ENCODE measurements around the gene SLC35A4. TPM values are rescaled to one million over a fixed set of nuclear protein-coding genes. Genes with fewer than 3 reads are reported as not detected.

Gene SLC35A4
- total RNA-seq, 6 donors from 2014 or later = 30.4 to 92.3 (median 56.7) TPM

GRCh38 chr5:140557136-140557805, 7.4 kb upstream of the SLC35A4 start, which contains the start of gene SRA1:
TSS of gene SRA1 (minus strand) at chr5:140557473. CDS start at chr5:140557452, 21 bp downstream.
- WGBS, 2 donors = 1% methylated on average over 13 to 41 of the region's 46 CpGs
- ATAC-seq (ENCODE audit: low FRiP score in 2 of 2) (peak; percentile 96 to 98), DNase-seq (peak; percentile 96 to 99)
- H3K27me3 ChIP-seq = no peaks in the 10 kb centered on the region
- peaks cover 0 to 22% (median 3%) of the 10 kb centered on the region in 4 donors for H3K36me3 ChIP-seq
- peak in 3 of 6 experiments; percentile 12 to 25 (median 18) for TF ChIP-seq CTCF (IDR thresholded peaks at IDR 0.05)
- TF ChIP-seq POLR2A (IDR thresholded peaks at IDR 0.05) = peak; percentile 68 to 96 (median 92)
- TF ChIP-seq EP300 (IDR thresholded peaks at IDR 0.05) = peak in 1 of 4 donors; percentile 75
- peak; percentile 99 for TF ChIP-seq POLR2AphosphoS5 (IDR thresholded peaks at IDR 0.05)
- no peaks in the 10 kb centered on the region for H3K9me3 ChIP-seq
- peaks cover 18 to 39% (median 31%) of the 10 kb centered on the region in 4 donors for H3K4me1 ChIP-seq
- H3K4me3 ChIP-seq = peak within 1 kb of the TSS; percentile 52 to 76 (median 65)
- peak within 1 kb of the TSS; percentile 91 to 95 (median 93) for H3K27ac ChIP-seq

GRCh38 chr5:140557965-140558364, 6.7 kb upstream of the SLC35A4 start:
- WGBS, 2 donors = 82 to 90% methylated on average over 3 of the region's 3 CpGs
- Histone ChIP-seq H3K4me3 (peak overlapping the region in 2 of 4 donors; percentile 66 to 76), H3K27ac (peak overlapping the region; percentile 91 to 95 (median 93)), H3K36me3 (peaks cover 0 to 19% (median 1%) of the 10 kb centered on the region in 4 donors), H3K9me3 (no peaks in the 10 kb centered on the region), H3K27me3 (no peaks in the 10 kb centered on the region), H3K4me1 (peaks cover 22 to 45% (median 35%) of the 10 kb centered on the region in 4 donors)
- TF ChIP-seq POLR2AphosphoS5 (IDR thresholded peaks at IDR 0.05) = no peak
- no peak for TF ChIP-seq POLR2A (IDR thresholded peaks at IDR 0.05)
- TF ChIP-seq EP300 (IDR thresholded peaks at IDR 0.05) = no peak
- no peak for TF ChIP-seq CTCF (IDR thresholded peaks at IDR 0.05)
- no peak for ATAC-seq (ENCODE audit: low FRiP score in 2 of 2)
- no peak for DNase-seq

- Histone ChIP-seq H3K4me3 (no peak overlapping the region), H3K4me1 (peaks cover 28 to 46% (median 39%) of the 10 kb centered on the region in 4 donors), H3K27me3 (no peaks in the 10 kb centered on the region), H3K36me3 (peaks cover 0 to 16% (median 1%) of the 10 kb centered on the region in 4 donors), H3K9me3 (no peaks in the 10 kb centered on the region), H3K27ac (peak overlapping the region in 1 of 4 donors; percentile 91)
- peak in 1 of 2 donors; percentile 68 for DNase-seq
- WGBS, 2 donors = 97 to 98% methylated on average over 4 to 9 of the region's 9 CpGs
- ATAC-seq (ENCODE audit: low FRiP score in 2 of 2) = no peak
- no peak for TF ChIP-seq EP300 (IDR thresholded peaks at IDR 0.05)
- TF ChIP-seq CTCF (IDR thresholded peaks at IDR 0.05) = no peak
- no peak for TF ChIP-seq POLR2A (IDR thresholded peaks at IDR 0.05)
- no peak for TF ChIP-seq POLR2AphosphoS5 (IDR thresholded peaks at IDR 0.05)
Observed at GRCh38 chr5:140558542-140558941, 6.1 kb upstream of the SLC35A4 start.

GRCh38 chr5:140560227-140560626, 4.4 kb upstream of the SLC35A4 start:
- no peak for DNase-seq
- H3K4me1 ChIP-seq = peaks cover 30 to 43% (median 37%) of the 10 kb centered on the region in 4 donors
- 92 to 100% methylated on average over 3 to 10 of the region's 10 CpGs for WGBS, 2 donors

More at GRCh38 chr5:140560227-140560626, 4.4 kb upstream of the SLC35A4 start:
- TF ChIP-seq EP300 (IDR thresholded peaks at IDR 0.05) (no peak), CTCF (IDR thresholded peaks at IDR 0.05) (no peak), POLR2AphosphoS5 (IDR thresholded peaks at IDR 0.05) (no peak)
- Histone ChIP-seq H3K27ac (no peak overlapping the region), H3K36me3 (peaks cover 0 to 13% (median 1%) of the 10 kb centered on the region in 4 donors), H3K9me3 (no peaks in the 10 kb centered on the region), H3K4me3 (no peak overlapping the region), H3K27me3 (no peaks in the 10 kb centered on the region)
- ATAC-seq (ENCODE audit: low FRiP score in 2 of 2) = no peak
